Thoracic aorta (tissue), 2 donors: ENCODE results near the gene ZNF195. TPM values are rescaled to one million over a fixed set of nuclear protein-coding genes. Genes with fewer than 3 reads are reported as not detected.
A peak's percentile ranks its signal among the peaks of the same experiment; 100 is the strongest.

Experiments
- ATAC-seq: fragments of 150-250 bp; one replicate; pipeline ENCODE4 v1.8.0; 2017; ENCODE audit warnings: low read depth; ENCODE audit not compliant: insufficient number of reproducible peaks, low FRiP score
- DNase-seq: peaks from one replicate; pipeline ENCODE4 v3.0.0-alpha.2; 2020; ENCODE audit warnings: low spot score
- H3K27ac ChIP-seq, 2 donors: fragments of 200-600 bp; sonication (generic); 1 replicate in 1 of 2; 2 replicates in 1 of 2; pipeline ENCODE4 v1.5.1; 2016; ENCODE audit warnings: mild to moderate bottlenecking in 2 of 2, moderate library complexity in 2 of 2
- H3K27me3 ChIP-seq: fragments of 200-600 bp; sonication (generic); replicated peaks from 2 replicates; pipeline ENCODE4 v1.6.0; 2016; ENCODE audit warnings: mild to moderate bottlenecking; ENCODE audit not compliant: insufficient read depth
- H3K36me3 ChIP-seq: fragments of 200-600 bp; sonication (generic); one replicate; pipeline ENCODE4 v1.5.1; 2016
- H3K4me1 ChIP-seq, 2 donors: fragments of 200-600 bp; sonication (generic); 1 replicate in 1 of 2; 2 replicates in 1 of 2; pipeline versions ENCODE4 v1.5.1 to v1.6.0; 2016; ENCODE audit warnings: low read depth in 2 of 2, mild to moderate bottlenecking in 1 of 2; ENCODE audit not compliant: control insufficient read depth in 1 of 2
- H3K4me3 ChIP-seq: fragments of 200-600 bp; sonication (generic); 2 replicates; pipeline ENCODE4 v1.5.1; 2016; ENCODE audit warnings: mild to moderate bottlenecking
- H3K9me3 ChIP-seq: fragments of 200-600 bp; sonication (generic); 2 replicates; pipeline ENCODE4 v1.5.1; 2016
- CTCF ChIP-seq: fragments of 200-600 bp; sonication (generic); IDR thresholded peaks from one replicate; pipeline ENCODE4 v1.5.1; 2019; ENCODE audit warnings: antibody characterized with exemption
- total RNA-seq, 2 donors: library from RNA; depleted of rRNA; stranded (reverse); fragments of >200 nt; gene quantifications; one replicate each; pipeline versions ENCODE4 v1.1.0 to v1.2.3, GENCODE V29; 2016

Gene ZNF195
- total RNA-seq, 2 donors from 2014 or later, result 20.8 to 33.4 TPM

DNA sequence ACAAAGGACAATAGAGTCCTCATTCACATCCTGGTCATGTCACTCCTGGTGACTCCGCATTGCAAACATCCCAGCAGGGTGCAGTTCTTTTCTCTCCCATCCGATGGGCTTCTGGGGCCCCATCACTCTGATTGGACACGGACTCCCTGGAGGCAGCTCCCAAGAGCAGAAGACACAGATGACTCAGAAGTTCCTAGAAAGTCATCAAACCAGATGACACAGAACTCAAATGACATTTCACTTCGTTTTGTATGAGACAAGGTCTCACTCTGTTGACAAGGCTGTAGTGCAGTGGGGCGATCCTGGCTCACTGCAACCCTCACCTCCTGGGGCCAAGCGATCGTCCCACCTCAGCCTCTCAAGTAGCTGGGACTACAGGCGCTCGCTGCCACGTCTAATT is 33.2 kb downstream of the ZNF195 start:
- Histone ChIP-seq H3K36me3 (peaks cover 3% of the 10 kb centered on the region), H3K27ac (no peak overlapping the region), H3K9me3 (peaks cover 9% of the 10 kb centered on the region), H3K4me1 (no peaks in the 10 kb centered on the region), H3K4me3 (no peak overlapping the region), H3K27me3 (no peaks in the 10 kb centered on the region)
- DNase-seq (no peak), ATAC-seq (no peak)
- no peak for TF ChIP-seq CTCF

DNA sequence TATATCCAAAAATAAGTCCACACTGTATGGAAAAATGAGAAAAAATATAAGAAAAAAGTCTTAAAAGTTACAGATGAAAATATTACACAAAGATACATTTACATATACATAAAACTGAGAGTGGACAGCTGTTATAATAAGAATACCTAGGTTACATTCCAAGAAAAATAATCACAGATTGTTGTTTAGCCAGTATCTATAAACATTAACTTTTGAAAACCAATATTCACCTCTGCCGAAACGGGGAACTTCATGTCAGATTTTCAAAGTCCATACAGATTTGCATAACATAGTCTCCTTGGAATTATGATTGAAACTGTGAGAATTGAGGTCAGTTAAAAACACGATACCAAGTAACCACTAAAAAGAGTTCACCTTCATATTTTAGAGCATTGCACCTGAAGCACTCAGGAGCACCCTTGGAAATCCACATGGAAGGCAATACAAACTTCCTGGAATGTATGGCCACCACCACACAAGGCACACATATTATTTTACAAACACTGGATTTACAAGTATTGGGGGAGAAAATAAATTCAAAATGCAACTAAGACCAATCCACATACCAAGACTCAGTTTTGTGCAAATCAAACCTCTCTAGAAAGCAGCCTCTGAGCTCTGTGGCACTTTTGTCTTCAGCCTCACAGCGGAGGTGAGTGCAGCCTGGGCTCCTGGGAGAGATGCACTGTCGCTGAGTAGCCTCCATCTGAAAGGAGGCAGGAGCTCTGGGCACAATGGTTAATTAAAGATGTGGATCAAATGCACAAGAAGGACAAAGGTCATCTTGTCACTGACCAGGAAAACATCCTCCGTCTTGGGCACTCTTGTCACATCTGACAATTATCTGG is 34.4 kb downstream of the ZNF195 start:
- TF ChIP-seq CTCF, result no peak
- ATAC-seq (no peak), DNase-seq (no peak)
- Histone ChIP-seq H3K36me3 (peaks cover 3% of the 10 kb centered on the region), H3K27ac (no peak overlapping the region), H3K4me3 (no peak overlapping the region), H3K9me3 (peaks cover 9% of the 10 kb centered on the region), H3K27me3 (no peaks in the 10 kb centered on the region), H3K4me1 (no peaks in the 10 kb centered on the region)

DNA sequence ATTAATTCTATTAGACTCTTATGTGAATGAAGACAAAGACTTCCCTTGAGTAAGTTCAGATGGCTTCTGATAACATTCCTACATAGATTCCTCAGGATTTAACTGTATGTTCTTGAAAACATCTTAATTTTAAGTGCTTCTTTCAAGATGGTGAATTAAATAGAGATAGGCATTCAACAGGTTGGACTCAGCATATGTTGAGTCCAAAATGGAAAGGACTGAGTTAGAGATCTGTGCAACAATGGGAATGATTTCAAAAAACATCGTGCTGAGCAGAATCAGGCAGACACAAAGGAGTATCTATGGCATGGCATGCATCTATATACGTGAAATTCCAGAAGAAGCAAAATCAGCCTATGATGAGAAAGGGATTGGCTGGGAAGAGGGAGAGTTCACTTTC is 36.2 kb downstream of the ZNF195 start:
- Histone ChIP-seq H3K27me3 (no peaks in the 10 kb centered on the region), H3K9me3 (peaks cover 9% of the 10 kb centered on the region), H3K27ac (no peak overlapping the region), H3K36me3 (peaks cover 3% of the 10 kb centered on the region), H3K4me1 (no peaks in the 10 kb centered on the region), H3K4me3 (no peak overlapping the region)
- TF ChIP-seq CTCF, result no peak
- ATAC-seq (no peak), DNase-seq (no peak)

DNA sequence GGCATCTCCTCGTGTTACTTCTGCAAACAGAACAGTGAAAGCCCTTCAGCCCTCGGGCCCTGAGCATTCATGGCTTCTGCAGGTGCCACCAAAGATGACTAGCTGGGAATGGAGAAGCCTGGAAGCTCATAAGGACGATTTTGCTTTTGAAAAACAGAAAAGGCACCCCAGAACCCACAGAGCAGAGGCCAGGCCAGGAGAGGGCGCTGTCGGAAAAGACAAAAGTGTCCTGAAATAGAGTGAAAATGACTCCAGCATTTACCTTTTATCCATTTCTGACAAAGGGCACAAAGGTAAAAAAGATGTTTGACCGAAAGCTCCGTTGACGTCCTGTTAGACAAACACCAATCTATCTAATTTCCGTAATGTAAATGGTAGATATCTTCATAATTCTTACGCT is 37.6 kb downstream of the ZNF195 start:
- no peaks in the 10 kb centered on the region for H3K36me3 ChIP-seq
- H3K4me3 ChIP-seq, result no peak overlapping the region
- DNase-seq (no peak), ATAC-seq (no peak)
- H3K9me3 ChIP-seq, result no peaks in the 10 kb centered on the region
- no peaks in the 10 kb centered on the region for H3K4me1 ChIP-seq
- TF ChIP-seq CTCF, result peak; percentile 34
- no peaks in the 10 kb centered on the region for H3K27me3 ChIP-seq
- no peak overlapping the region for H3K27ac ChIP-seq

GRCh38 chr11:3340025-3340424 is 38.9 kb downstream of the ZNF195 start:
- no peak overlapping the region for H3K4me3 ChIP-seq
- TF ChIP-seq CTCF, result no peak
- no peak for ATAC-seq

More at GRCh38 chr11:3340025-3340424, 38.9 kb downstream of the ZNF195 start:
- H3K4me1 ChIP-seq, result no peaks in the 10 kb centered on the region
- H3K27ac ChIP-seq, result no peak overlapping the region
- H3K27me3 ChIP-seq, result no peaks in the 10 kb centered on the region
- H3K36me3 ChIP-seq, result no peaks in the 10 kb centered on the region
- no peaks in the 10 kb centered on the region for H3K9me3 ChIP-seq
- no peak for DNase-seq
